Type B pancreatic cell (in vitro differentiated cells): ENCODE results near the gene LFNG. TPM values are rescaled to one million over a fixed set of nuclear protein-coding genes. Genes with fewer than 3 reads are reported as not detected.

Source experiments
- DNase-seq: peaks from one replicate; pipeline ENCODE4 v3.0.0; 2021; ENCODE audit warnings: mixed read lengths; ENCODE audit not compliant: unreplicated experiment; ENCODE audit errors: extremely low spot score
- H3K27ac Mint-ChIP-seq: 2 replicates; pipeline ENCODE4 v1.8.0; 2021; ENCODE audit warnings: mild to moderate bottlenecking, mixed read lengths
- H3K27me3 Mint-ChIP-seq: 2 replicates; pipeline ENCODE4 v1.8.0; 2021; ENCODE audit warnings: mixed read lengths
- H3K36me3 Mint-ChIP-seq: 2 replicates; pipeline ENCODE4 v1.8.0; 2021; ENCODE audit warnings: mixed read lengths
- H3K4me1 Mint-ChIP-seq: one replicate; pipeline ENCODE4 v1.8.0; 2021; ENCODE audit warnings: mixed read lengths; ENCODE audit not compliant: unreplicated experiment
- H3K4me3 Mint-ChIP-seq: 2 replicates; pipeline ENCODE4 v1.8.0; 2021; ENCODE audit warnings: mild to moderate bottlenecking, mixed read lengths
- H3K9me3 Mint-ChIP-seq: 2 replicates; pipeline ENCODE4 v1.8.0; 2021; ENCODE audit warnings: mixed read lengths
- CTCF ChIP-seq: fragments of 200-600 bp; sonication (generic); conservative IDR thresholded peaks from 2 replicates; pipeline ENCODE4 v1.5.0; 2021; ENCODE audit warnings: antibody characterized with exemption, mild to moderate bottlenecking
- total RNA-seq: library from RNA; stranded (reverse); gene quantifications from 2 replicates; pipeline ENCODE4 v1.2.1, GENCODE V29; 2021; ENCODE audit warnings: low replicate concordance

Gene LFNG
- total RNA-seq, 1 donor from 2014 or later, result 15.3 TPM

GRCh38 chr7:2473496-2474180, 45.9 kb upstream of the LFNG start:
- no peak for DNase-seq
- TF ChIP-seq CTCF, result no peak
- H3K4me1 Mint-ChIP-seq, result peaks cover 13% of the 10 kb centered on the region
- H3K4me3 Mint-ChIP-seq, result no peak overlapping the region
- H3K36me3 Mint-ChIP-seq, result no peaks in the 10 kb centered on the region
- H3K9me3 Mint-ChIP-seq, result no peaks in the 10 kb centered on the region
- H3K27ac Mint-ChIP-seq, result no peak overlapping the region
- H3K27me3 Mint-ChIP-seq, result peaks cover 7% of the 10 kb centered on the region

GRCh38 chr7:2474224-2474623, 45.4 kb upstream of the LFNG start:
- H3K27ac Mint-ChIP-seq, result no peak overlapping the region
- DNase-seq, result no peak
- no peaks in the 10 kb centered on the region for H3K36me3 Mint-ChIP-seq
- H3K27me3 Mint-ChIP-seq, result peaks cover 4% of the 10 kb centered on the region
- H3K9me3 Mint-ChIP-seq, result no peaks in the 10 kb centered on the region
- H3K4me1 Mint-ChIP-seq, result peaks cover 11% of the 10 kb centered on the region
- H3K4me3 Mint-ChIP-seq, result no peak overlapping the region
- no peak for TF ChIP-seq CTCF

DNA sequence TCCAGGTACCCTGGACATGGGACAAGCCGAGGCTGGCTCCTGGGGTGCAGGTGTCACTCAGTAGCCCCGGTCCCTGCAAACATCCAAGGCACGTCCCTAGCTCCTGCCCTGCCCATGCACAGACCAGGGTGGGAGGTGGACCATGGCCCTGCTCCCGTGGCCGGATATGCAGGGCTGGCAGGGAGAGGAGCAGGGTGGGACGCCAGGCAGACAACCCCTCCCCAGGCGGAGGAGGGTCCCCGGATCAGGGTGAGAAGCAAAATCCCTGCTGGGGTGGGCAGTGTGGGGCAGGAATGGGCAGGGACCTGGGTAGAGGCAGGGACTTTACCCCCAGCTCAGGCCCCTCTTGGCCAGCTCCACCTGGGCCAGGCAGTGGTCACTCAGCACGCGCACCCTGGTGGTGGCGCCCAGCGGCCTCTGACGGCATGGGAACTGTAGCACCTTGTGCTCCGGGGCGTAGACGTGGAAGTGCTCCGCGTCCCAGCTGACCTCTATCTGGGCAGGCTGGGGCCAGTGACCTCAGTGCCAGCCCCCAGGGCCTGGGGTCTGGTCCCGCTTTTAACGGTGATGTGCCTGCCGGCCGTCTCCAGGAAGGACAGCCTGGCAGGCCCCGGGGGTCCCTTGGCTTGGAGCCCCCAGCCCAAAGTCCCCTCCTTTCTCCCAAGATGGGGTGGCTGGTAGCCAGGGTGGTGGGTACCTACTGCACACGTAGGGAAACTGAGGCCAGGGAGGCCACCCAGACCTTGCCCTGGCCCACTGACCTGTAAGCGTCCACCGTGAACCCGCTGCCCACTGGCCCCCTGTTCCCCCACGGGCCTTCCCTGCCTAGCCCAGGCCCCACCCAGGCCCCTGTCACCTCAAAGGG, 44.5 kb upstream of the LFNG start:
- TF ChIP-seq CTCF, result no peak
- Mint-ChIP-seq H3K4me3 (no peak overlapping the region), H3K27ac (no peak overlapping the region), H3K36me3 (no peaks in the 10 kb centered on the region), H3K27me3 (peaks cover 4% of the 10 kb centered on the region), H3K4me1 (peaks cover 14% of the 10 kb centered on the region), H3K9me3 (no peaks in the 10 kb centered on the region)
- no peak for DNase-seq

DNA sequence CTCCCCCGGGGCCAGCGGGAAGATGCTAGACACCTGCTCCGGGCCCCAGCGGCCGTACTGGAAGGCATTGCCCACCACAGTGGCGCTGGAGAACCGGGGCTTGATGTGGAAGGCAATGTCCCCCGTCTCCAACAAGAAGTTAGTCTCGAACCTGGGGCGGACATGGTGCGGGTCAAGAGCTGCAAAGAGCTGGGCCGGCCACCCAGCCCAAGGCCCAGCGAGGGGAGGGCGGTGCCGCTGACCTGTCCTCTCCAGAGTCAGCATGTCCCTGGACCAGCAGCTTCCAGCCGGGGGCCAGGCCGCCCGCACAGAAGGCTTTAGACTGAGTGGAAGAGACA, 43.9 kb upstream of the LFNG start:
- H3K9me3 Mint-ChIP-seq, result no peaks in the 10 kb centered on the region
- H3K27ac Mint-ChIP-seq, result no peak overlapping the region
- no peaks in the 10 kb centered on the region for H3K36me3 Mint-ChIP-seq
- no peak overlapping the region for H3K4me3 Mint-ChIP-seq
- H3K27me3 Mint-ChIP-seq, result peaks cover under 1% of the 10 kb centered on the region
- peaks cover 10% of the 10 kb centered on the region for H3K4me1 Mint-ChIP-seq
- no peak for TF ChIP-seq CTCF
- no peak for DNase-seq

DNA sequence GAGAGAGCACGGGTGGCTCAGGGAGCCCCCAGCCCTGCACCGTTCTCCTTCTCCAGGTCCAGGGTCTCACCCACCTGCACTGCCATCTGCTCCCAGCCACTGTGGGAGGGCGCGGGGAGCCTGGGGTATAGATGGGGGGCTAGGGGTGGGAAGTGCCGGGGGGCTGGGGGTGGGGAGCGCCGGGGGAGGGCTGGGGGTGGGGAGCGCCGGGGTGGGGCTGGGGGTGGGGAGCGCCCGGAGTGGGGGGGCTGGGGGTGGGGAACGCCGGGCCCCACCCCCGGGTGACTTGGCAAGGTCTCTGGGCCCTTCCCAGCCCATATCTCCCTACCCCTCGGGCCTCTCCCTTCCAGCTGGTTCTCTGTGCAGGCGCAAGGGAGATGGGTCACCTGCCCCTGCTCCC, 43.3 kb upstream of the LFNG start, which contains the start of gene GRIFIN:
TSS of gene GRIFIN (minus strand) at position 101 of the 400 bp plus-strand sequence. CDS start at position 86, 15 bp downstream.
- Mint-ChIP-seq H3K27ac (no peak within 1 kb of the TSS), H3K36me3 (no peaks in the 10 kb centered on the region), H3K27me3 (no peaks in the 10 kb centered on the region), H3K9me3 (no peaks in the 10 kb centered on the region), H3K4me3 (no peak within 1 kb of the TSS), H3K4me1 (peaks cover 9% of the 10 kb centered on the region)
- TF ChIP-seq CTCF, result no peak
- no peak for DNase-seq
